ENCODE results near the gene SLC4A8. TPM values are rescaled to one million over a fixed set of nuclear protein-coding genes. Genes with fewer than 3 reads are reported as not detected.

SLC4A8 gene
- total and polyA plus RNA-seq, 4 donors = 1.1 to 12.2 (median 3.0) TPM

DNA sequence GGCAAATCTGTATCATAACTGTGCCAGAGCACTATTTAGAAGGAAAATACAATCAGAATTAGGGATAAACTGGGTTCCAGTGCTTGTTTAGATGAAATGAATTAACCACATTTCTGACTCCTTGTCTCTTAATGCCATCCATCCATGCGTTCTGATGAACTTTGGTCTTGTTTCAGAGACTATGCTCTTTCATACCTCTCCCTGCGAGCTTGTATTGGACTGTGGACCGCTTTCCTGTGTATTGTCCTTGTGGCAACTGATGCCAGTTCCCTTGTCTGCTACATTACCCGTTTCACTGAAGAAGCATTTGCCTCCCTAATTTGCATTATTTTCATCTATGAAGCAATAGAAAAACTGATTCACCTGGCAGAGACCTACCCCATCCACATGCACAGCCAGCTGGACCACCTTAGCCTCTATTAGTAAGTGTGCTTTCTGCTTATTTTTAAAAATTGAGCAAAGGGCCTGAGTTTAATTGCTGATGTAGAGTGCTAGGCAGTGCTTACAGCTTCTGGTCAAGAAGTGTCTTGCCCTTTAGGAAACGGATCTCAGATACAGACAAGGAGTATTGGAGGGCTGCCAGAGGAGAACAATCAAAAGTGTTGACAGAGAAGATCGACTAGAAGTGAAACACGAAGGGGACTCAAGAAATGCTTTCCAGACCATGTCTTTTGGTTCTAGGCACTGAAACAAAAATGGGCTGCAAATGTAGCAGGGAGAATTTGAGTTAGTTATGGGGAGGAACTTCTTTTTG, 46.7 kb downstream of the SLC4A8 start:
- Histone ChIP-seq H3K9ac (ENCODE audit: insufficient read depth in 1 of 2, low read length in 2 of 2) (no peak overlapping the region), H3K36me3 (ENCODE audit: control insufficient read depth in 4 of 4, insufficient read depth in 4 of 4, low read length in 4 of 4) (no peaks in the 10 kb centered on the region), H3K4me3 (no peak overlapping the region), H3K27ac (ENCODE audit: low read depth in 1 of 2, low read length in 1 of 2) (no peak overlapping the region), H3K4me1 (ENCODE audit: control insufficient read depth in 5 of 5, insufficient read depth in 5 of 5, low read length in 5 of 5) (no peaks in the 10 kb centered on the region), H3K9me3 (ENCODE audit: control insufficient read depth in 4 of 4, insufficient read depth in 3 of 4, low read length in 3 of 4) (no peaks in the 10 kb centered on the region), H3K27me3 (ENCODE audit: control insufficient read depth in 3 of 3, insufficient read depth in 3 of 3, low read length in 2 of 3) (peaks cover 0 to 4% (median 0%) of the 10 kb centered on the region in 3 donors)
- no peak for ATAC-seq (ENCODE audit: insufficient read depth, low FRiP score)
- WGBS, 2 donors = 60 to 73% methylated on average over 7 of the region's 7 CpGs
- TF ChIP-seq, protein P1, sequence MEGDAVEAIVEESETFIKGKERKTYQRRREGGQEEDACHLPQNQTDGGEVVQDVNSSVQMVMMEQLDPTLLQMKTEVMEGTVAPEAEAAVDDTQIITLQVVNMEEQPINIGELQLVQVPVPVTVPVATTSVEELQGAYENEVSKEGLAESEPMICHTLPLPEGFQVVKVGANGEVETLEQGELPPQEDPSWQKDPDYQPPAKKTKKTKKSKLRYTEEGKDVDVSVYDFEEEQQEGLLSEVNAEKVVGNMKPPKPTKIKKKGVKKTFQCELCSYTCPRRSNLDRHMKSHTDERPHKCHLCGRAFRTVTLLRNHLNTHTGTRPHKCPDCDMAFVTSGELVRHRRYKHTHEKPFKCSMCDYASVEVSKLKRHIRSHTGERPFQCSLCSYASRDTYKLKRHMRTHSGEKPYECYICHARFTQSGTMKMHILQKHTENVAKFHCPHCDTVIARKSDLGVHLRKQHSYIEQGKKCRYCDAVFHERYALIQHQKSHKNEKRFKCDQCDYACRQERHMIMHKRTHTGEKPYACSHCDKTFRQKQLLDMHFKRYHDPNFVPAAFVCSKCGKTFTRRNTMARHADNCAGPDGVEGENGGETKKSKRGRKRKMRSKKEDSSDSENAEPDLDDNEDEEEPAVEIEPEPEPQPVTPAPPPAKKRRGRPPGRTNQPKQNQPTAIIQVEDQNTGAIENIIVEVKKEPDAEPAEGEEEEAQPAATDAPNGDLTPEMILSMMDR (IDR thresholded peaks at IDR 0.05; ENCODE audit: control extremely low read depth, extremely low read depth) = no peak
- peak in 1 of 3 donors; percentile 42 for DNase-seq

DNA sequence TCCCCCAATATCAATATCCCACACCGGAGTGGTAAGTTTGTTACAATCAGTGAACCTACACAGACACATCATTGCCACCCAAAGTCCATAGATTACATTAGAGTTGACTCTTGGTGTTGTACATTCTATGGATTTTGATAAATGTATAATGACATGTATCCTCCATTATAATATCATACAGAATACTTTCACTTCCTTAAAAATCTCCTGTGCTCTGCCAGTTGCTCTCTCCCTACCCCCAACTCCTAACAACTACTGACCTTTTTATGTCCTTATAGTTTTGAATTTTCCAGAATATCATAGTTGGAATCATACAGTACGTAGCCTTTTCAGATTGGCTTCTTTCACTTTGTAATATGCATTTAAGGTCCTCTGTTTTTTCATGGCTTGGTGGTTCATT, 48.4 kb downstream of the SLC4A8 start:
- Histone ChIP-seq H3K9ac (ENCODE audit: insufficient read depth in 1 of 2, low read length in 2 of 2) (no peak overlapping the region), H3K4me1 (ENCODE audit: control insufficient read depth in 5 of 5, insufficient read depth in 5 of 5, low read length in 5 of 5) (no peaks in the 10 kb centered on the region), H3K4me3 (no peak overlapping the region), H3K9me3 (ENCODE audit: control insufficient read depth in 4 of 4, insufficient read depth in 3 of 4, low read length in 3 of 4) (no peaks in the 10 kb centered on the region), H3K27me3 (ENCODE audit: control insufficient read depth in 3 of 3, insufficient read depth in 3 of 3, low read length in 2 of 3) (peaks cover 0 to 4% (median 0%) of the 10 kb centered on the region in 3 donors), H3K27ac (ENCODE audit: low read depth in 1 of 2, low read length in 1 of 2) (no peak overlapping the region), H3K36me3 (ENCODE audit: control insufficient read depth in 4 of 4, insufficient read depth in 4 of 4, low read length in 4 of 4) (no peaks in the 10 kb centered on the region)
- TF ChIP-seq, protein P1 (IDR thresholded peaks at IDR 0.05; ENCODE audit: control extremely low read depth, extremely low read depth) = no peak
- 94 to 99% methylated on average over 2 of the region's 2 CpGs for WGBS, 2 donors
- ATAC-seq (ENCODE audit: insufficient read depth, low FRiP score) = no peak
- no peak for DNase-seq

DNA sequence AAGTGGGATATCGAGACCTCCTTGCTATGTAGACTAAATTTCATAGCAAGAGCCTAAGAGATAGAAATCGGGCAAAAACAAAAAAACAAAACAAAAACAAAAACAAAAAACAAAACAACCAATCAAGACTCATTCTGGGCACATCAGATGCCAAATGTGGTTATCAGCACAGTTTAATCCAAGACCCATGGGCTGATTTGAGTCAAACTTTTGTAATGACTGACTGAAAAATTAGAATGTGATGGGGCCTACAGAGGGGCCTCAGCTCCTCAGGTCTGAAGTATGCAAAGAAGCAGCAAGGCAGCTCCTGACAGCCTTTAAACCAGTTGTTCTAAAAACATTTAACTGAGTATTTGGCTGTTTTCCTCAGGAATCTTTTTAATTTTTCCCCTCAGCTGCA, 49.3 kb downstream of the SLC4A8 start:
- WGBS, 2 donors = 94 to 100% methylated on average over 2 of the region's 2 CpGs
- DNase-seq = no peak
- H3K9ac ChIP-seq (ENCODE audit: insufficient read depth in 1 of 2, low read length in 2 of 2) = no peak overlapping the region
- peaks cover 0 to 2% (median 0%) of the 10 kb centered on the region in 4 donors for H3K9me3 ChIP-seq (ENCODE audit: control insufficient read depth in 4 of 4, insufficient read depth in 3 of 4, low read length in 3 of 4)
- no peak for ATAC-seq (ENCODE audit: insufficient read depth, low FRiP score)
- no peak overlapping the region for H3K4me3 ChIP-seq
- no peak overlapping the region for H3K27ac ChIP-seq (ENCODE audit: low read depth in 1 of 2, low read length in 1 of 2)
- TF ChIP-seq, protein P1 (IDR thresholded peaks at IDR 0.05; ENCODE audit: control extremely low read depth, extremely low read depth) = no peak
- H3K36me3 ChIP-seq (ENCODE audit: control insufficient read depth in 4 of 4, insufficient read depth in 4 of 4, low read length in 4 of 4) = no peaks in the 10 kb centered on the region
- no peaks in the 10 kb centered on the region for H3K4me1 ChIP-seq (ENCODE audit: control insufficient read depth in 5 of 5, insufficient read depth in 5 of 5, low read length in 5 of 5)
- peaks cover 0 to 4% (median 0%) of the 10 kb centered on the region in 3 donors for H3K27me3 ChIP-seq (ENCODE audit: control insufficient read depth in 3 of 3, insufficient read depth in 3 of 3, low read length in 2 of 3)

Measured in lung (tissue), 12 donors.